ENCODE results near the gene SCNN1A.

DNA sequence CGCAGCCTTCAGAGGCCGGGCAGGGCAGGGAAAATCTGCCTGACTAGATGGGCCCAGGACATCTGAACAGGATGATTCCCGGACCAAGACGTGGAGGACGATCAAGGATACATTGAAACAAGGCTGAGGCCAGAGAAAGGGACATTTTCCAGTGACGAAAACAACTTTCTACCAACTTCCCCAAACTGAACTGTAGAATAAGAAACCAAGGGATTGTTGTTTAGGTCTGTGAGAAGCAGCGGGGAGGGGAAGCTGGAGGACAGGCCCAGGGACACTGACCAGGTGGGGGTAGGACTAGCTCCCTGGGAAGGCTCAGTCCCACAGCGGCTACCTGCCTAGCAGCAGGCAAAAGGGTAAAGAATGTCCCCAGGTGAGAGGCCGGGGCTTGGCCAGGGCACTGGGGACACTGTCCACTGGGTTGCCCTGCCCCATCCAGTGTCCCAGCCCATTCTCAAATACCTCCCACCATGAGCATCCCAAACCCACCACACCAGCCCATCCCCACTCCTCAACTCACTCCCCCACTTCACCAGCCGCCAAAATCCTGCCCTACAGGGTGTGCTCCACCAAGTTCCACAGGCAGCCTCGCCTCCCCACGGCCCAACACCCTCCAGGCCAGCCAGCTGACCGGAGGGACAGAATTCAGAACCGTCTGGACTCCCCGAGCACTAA, 34.5 kb downstream of the SCNN1A start:
- TF ChIP-seq SALL2 (CRISPR knock-in tag; IDR thresholded peaks at IDR 0.05) (no peak), NFE2 (CRISPR knock-in tag; IDR thresholded peaks at IDR 0.05) (no peak), TCF7 (IDR thresholded peaks at IDR 0.05; ENCODE audit: low read depth) (no peak), GABPA (IDR thresholded peaks at IDR 0.05; ENCODE audit: low read depth, low read length) (no peak), GABPA (CRISPR knock-in tag; IDR thresholded peaks at IDR 0.05; ENCODE audit: low read depth) (no peak), SP2 (CRISPR knock-in tag; IDR thresholded peaks at IDR 0.05) (no peak), EP300 (IDR thresholded peaks at IDR 0.05; ENCODE audit: low read depth in 2 of 2, low read length in 2 of 2) (no peak), EP300 (CRISPR knock-in tag; IDR thresholded peaks at IDR 0.05; ENCODE audit: borderline replicate concordance) (no peak), DNMT1 (CRISPR knock-in tag; IDR thresholded peaks at IDR 0.05) (no peak), POLR2A (IDR thresholded peaks at IDR 0.05; ENCODE audit: insufficient read depth in 1 of 2, low read depth in 2 of 2, low read length in 2 of 2) (no peak), SMARCE1 (IDR thresholded peaks at IDR 0.05; ENCODE audit: borderline replicate concordance) (no peak)
- TF ChIP-seq, protein P1, sequence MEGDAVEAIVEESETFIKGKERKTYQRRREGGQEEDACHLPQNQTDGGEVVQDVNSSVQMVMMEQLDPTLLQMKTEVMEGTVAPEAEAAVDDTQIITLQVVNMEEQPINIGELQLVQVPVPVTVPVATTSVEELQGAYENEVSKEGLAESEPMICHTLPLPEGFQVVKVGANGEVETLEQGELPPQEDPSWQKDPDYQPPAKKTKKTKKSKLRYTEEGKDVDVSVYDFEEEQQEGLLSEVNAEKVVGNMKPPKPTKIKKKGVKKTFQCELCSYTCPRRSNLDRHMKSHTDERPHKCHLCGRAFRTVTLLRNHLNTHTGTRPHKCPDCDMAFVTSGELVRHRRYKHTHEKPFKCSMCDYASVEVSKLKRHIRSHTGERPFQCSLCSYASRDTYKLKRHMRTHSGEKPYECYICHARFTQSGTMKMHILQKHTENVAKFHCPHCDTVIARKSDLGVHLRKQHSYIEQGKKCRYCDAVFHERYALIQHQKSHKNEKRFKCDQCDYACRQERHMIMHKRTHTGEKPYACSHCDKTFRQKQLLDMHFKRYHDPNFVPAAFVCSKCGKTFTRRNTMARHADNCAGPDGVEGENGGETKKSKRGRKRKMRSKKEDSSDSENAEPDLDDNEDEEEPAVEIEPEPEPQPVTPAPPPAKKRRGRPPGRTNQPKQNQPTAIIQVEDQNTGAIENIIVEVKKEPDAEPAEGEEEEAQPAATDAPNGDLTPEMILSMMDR (CRISPR knock-in tag; IDR thresholded peaks at IDR 0.05): no peak
- TF ChIP-seq, protein P2, sequence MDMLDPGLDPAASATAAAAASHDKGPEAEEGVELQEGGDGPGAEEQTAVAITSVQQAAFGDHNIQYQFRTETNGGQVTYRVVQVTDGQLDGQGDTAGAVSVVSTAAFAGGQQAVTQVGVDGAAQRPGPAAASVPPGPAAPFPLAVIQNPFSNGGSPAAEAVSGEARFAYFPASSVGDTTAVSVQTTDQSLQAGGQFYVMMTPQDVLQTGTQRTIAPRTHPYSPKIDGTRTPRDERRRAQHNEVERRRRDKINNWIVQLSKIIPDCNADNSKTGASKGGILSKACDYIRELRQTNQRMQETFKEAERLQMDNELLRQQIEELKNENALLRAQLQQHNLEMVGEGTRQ (IDR thresholded peaks at IDR 0.05; ENCODE audit: low read depth, low read length): no peak
- TF ChIP-seq, protein P2 (CRISPR knock-in tag; IDR thresholded peaks at IDR 0.05; ENCODE audit: borderline replicate concordance): no peak

Data from HepG2 (cell line).